Measurements from ENCODE around the gene TSR3. TPM values are rescaled to one million over a fixed set of nuclear protein-coding genes. Genes with fewer than 3 reads are reported as not detected.

TSR3 gene
- polyA plus RNA-seq, 1 donor = 32.6 TPM

DNA sequence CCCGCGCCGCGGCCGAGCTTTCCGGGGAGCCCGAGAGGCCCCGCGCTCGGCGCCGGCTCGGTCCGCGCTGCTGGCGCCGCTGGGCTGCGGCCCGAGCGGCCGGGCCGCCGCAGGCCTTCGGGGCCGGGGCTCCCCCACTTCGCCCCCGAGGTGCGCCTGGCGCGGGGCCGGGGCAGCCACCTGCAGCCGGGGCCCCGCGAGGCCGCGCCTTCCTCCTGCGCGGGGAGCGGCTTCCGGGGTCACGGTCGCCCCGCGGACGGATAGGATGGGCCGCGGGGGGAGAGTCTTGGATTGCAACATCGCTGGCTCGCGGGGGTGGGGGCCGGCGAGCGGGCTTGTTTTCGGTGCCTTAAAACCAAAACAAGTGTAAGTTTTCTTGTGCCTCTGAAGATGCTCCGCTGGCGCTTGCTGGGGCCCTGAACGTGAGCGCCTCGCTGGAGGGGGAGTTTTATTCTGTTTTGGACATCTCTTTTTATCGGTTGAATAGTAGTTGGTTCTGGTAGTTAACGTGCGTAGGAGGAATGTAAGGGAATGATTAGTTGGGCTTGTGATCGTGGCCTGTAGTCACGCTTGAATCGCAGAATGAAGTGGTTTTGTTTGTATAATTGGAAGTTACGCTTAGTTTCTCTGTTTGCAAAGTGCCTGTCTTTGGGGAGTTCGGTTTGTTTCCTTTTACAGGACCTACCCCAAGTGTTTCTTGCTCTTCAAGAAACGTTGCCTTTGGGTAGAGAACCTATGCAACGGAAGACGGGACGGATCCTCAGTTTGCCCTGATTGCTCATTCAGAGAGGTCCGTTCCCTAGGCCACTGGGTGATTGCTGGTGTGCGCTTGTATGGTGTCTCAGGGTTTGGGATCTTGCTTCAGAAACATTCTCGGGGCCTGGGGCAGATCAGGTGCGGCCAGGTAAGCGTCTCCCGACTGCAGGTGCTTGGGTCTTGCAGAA is 41.5 kb downstream of the TSR3 start:
- DNase-seq = no peak

DNA sequence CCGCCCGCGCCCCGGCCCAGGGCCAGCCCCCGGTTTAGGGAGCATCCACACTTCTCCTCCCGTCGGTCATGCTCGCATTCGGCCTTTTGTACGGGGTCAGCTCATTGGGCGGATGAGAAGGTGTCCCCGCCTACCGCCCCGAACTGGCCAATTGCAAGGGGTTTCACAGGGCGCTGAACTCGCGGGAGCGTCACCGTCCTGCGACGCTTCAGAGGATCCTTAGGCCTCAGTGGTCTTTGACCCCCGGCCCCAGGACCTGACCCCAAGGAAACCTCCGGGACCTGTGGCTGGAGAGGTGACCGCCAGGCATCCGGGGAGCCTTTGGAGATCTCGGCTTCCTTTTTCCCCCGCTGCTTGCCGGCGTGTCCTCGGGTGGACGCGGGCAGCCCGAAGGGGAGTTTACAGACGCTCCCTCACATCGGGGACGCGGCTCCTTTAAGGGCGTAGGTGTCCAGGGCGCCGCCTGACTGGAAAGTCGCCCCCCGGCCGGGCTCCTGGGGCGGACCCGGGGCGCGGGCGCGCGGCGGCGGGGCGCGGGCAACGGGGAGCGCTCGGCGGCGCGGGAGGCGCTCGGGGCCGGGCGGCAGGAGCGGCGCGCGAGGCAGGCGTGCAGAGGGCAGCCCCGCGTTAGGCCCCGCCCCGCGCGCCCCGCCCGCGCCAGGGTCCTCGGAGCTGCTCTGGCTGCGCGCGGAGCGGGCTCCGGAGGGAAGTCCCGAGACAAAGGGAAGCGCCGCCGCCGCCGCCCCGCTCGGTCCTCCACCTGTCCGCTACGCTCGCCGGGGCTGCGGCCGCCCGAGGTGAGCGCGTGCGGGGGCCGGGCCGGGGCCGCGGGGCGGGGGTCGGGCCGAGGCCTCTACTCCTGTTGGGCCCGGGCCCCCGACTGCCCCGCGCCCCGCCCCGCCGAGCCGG is 42.4 kb downstream of the TSR3 start, which contains the start of gene UBE2I:
TSS of gene UBE2I (plus strand) at position 660 of the 909 bp plus-strand sequence. CDS start 4,395 bp downstream, outside the sequence.
- peak; percentile 98 for DNase-seq

DNA sequence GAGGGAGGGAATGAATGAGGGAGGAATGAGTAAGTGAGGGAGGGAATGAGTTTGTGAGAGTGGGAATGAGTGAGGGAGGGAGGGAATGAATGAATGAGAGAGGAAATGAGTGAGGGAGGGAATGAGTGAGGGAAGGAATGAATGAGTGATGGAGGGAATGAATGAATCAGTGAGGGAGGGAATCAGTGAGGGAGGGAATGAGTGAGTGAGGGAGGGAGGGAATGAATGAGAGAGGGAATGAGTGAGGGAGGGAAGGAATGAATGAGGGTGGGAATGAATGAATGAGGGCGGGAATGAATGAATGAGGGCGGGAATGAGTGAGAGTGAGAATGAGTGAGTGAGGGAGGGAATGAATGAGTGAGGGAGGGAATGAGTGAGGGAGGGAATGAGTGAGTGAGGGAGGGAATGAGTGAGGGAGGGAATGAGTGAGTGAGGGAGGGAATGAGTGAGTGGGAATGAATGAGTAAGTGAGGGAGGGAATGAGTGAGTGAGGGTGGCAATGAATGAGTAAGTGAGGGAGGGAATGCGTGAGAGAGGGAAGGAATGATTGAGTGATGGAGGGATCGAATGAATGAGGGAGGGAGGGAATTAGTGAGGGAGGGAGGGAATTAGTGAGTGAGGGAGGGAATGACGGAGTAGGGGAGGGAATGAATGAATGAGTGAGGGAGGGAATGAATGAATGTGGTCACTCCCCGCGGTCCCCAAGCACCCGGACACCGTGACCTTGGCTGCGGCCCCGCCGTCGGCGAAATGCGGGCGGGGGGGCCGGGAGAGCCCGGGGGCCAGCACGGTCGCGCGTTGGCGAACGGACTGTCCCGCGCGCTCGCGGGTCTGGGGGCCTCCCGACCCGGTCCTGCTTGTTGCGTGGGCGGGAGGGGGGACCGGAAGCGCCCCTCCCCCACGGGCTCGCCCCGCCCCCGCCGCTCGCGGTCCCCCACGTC is 43.4 kb downstream of the TSR3 start:
- DNase-seq = no peak

DNA sequence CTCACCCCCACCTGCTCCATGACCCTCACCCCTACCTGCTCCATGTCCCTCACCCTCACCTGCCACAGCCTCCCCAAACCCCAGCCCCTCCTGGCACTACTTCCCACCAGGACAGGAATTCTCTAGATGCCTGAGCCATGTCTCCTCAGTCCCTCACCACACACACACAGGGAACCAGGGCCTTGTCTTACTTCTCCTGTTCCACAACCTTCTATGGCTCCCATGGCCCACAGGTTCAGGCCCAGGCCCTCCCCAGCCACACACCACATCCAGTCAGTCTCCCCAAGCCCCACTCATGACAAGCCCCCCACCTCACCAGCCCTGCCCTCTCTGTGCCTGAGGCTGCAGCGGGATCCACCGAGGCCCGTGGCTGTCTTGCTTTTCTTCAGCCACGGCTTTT is 45.3 kb downstream of the TSR3 start:
- DNase-seq = no peak

DNA sequence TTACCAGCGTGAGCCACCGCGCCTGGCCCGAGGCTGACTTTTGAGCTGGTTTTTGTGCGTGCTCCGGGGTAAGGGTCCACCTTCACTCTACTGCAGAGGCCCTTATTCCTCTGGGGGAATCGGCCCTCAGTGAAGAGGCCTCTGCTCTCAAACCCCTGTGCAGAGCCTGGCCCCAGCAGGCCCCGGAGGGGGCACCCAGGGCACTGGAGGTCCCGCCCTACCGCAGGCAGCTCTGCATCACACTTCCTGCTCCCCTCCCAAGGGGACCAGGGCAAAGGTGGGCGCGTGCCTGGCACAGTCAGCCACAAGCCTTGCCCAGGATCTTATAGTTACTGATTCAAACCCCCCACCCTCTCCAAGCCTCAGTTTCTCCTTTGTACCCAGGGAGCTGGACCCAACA is 45.9 kb downstream of the TSR3 start:
- DNase-seq = no peak

DNA sequence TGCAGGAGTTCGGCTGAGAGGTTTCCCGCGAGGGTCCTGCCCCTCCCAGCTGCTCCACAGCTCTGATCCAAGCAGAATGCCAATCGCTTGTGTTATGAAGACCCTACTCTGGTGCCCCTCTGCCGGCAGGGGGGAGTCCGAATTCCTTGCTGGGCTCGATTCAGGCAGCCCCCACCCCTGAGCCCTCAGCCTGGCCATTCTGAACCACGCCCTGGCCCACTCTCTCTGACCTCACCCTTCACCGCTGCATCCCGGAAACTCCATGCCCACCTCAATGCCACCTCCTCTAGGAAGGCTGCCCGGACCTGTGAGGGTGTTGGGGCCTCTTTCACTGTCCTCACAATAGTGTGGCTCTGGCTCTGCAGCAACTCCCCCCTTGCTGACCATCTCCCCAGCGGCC is 50.1 kb downstream of the TSR3 start:
- DNase-seq = no peak

DNA sequence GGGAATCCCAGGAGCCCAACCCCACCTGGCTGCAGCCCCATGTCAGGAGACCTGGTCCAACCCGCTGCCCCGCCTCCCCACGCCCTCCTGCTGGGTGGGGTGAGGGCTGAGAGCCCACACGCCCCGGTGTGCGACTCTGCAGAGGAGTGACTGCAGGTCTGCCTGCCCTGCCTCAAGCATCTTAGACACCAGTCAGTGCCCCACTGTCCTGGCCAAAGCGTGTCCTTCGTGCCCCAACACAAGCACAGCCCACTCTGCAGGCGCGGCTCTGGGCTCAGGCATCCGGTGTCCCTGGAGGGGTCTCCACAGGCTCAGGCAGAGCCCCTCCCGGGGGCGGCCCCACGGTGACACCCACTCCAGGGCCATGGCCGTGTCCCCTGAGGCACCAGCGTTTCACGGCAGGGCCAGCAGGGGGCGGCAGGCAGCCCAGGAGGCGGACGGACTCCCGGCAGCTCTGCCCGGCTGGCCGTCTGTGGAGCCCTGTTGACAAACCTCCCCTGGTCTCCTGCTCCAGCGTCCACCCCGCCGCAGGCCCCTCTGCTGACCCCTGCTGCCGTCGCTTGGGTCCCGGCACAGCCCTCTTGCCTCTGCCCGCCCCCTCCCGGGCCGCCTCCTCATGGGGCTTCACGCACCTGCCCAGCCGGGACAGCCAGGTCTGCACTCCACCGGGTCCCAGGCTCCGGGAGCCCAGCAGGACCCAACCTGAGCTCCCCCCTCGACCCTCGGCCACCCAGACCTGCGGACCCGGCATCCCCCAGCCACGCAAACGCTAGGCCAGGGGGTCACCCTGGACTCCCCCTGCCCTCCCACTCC is 50.8 kb downstream of the TSR3 start:
- DNase-seq = no peak

DNA sequence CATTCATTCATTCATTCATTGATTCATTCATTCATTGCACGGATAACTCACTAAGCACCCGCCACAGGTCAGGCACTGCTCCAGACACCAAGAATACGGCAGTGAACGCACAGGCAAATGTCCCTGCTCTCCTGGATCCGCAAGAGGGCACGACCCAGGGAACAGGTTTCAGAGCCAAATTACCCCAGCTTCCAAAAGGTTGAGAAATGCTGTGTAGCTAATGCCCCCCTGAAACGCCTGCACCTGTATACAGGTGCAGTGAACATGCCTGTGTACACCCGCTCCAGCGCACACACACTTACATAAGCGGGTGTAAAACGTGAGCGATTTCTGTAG is 51.8 kb downstream of the TSR3 start:
- no peak for DNase-seq

Other genes with a start within 250 kb of the TSR3 start
- gene CACNA1H, start 198.8 kb downstream of the TSR3 start, polyA plus RNA-seq (ENCODE audit: insufficient read length) = 17.0 TPM
- 0.85 TPM for gene TPSG1, start 126.6 kb downstream of the TSR3 start, polyA plus RNA-seq (ENCODE audit: insufficient read length)
- 0.18 TPM for gene TPSB2, start 121.7 kb downstream of the TSR3 start, polyA plus RNA-seq (ENCODE audit: insufficient read length)
- gene TPSAB1, start 111.2 kb downstream of the TSR3 start, polyA plus RNA-seq (ENCODE audit: insufficient read length) = not detected
- not detected for gene TPSD1, start 95.8 kb downstream of the TSR3 start, polyA plus RNA-seq (ENCODE audit: insufficient read length)
- gene UBE2I, start 42.2 kb downstream of the TSR3 start, polyA plus RNA-seq (ENCODE audit: insufficient read length) = 162 TPM
- gene BAIAP3, start 18.2 kb downstream of the TSR3 start, polyA plus RNA-seq (ENCODE audit: insufficient read length) = 4.6 TPM
- 55.3 TPM for gene GNPTG, start 53 bp upstream of the TSR3 start, polyA plus RNA-seq (ENCODE audit: insufficient read length)
- 19.8 TPM for gene UNKL, start 62.8 kb upstream of the TSR3 start, polyA plus RNA-seq (ENCODE audit: insufficient read length)
- gene UQCC4, start 68.9 kb upstream of the TSR3 start, polyA plus RNA-seq (ENCODE audit: insufficient read length) = 10.7 TPM
- gene PERCC1, start 79.2 kb upstream of the TSR3 start, polyA plus RNA-seq (ENCODE audit: insufficient read length) = 0.20 TPM
- gene CCDC154, start 92.7 kb upstream of the TSR3 start, polyA plus RNA-seq (ENCODE audit: insufficient read length) = 2.6 TPM
- 48.5 TPM for gene CLCN7, start 123.2 kb upstream of the TSR3 start, polyA plus RNA-seq (ENCODE audit: insufficient read length)
- gene PTX4, start 137.1 kb upstream of the TSR3 start, polyA plus RNA-seq (ENCODE audit: insufficient read length) = not detected
- 28.8 TPM for gene TELO2, start 141.5 kb upstream of the TSR3 start, polyA plus RNA-seq (ENCODE audit: insufficient read length)
- 15.7 TPM for gene TMEM204, start 181.8 kb upstream of the TSR3 start, polyA plus RNA-seq (ENCODE audit: insufficient read length)